ENCODE data around the gene ZFPL1. TPM values are rescaled to one million over a fixed set of nuclear protein-coding genes. Genes with fewer than 3 reads are reported as not detected.

The ZFPL1 gene
- total and polyA plus RNA-seq, 9 of the 15 experiments (the other 6 are each of a cell fraction or from before 2014, with no cell fraction given), result 3.7 to 37.5 (median 22.7) TPM

DNA sequence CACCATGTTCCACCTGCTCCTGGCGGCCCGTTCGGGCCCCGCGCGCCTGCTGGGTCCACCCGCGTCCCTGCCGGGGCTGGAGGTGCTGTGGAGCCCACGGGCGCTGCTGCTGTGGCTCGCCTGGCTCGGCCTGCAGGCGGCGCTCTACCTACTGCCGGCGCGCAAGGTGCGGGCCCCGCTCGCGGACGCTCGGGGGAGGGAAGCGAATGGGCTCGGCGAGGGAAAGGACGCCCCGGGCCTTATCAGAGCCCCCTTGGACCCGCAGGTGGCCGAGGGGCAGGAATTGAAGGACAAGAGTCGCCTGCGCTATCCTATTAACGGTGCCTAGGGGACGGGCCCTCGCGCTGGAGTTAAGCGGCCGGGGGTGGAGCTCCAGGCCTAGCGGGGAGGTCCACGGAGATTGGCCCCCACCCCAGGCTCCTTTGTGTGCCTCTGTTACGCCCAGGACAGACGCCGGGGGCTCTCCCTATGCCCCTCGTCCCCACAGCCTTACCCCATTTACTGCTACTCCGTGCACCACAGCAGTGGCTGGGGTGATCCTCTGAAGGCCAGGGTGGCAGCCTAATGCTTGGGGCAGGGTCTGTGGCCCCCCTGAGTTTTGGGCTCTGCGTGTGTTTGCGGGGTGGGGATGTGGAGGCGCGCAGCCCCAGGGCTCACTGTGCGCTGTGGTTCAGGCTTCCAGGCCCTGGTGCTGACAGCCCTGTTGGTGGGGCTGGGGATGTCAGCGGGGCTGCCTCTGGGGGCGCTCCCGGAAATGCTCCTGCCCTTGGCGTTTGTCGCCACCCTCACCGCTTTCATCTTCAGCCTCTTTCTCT, 28.7 kb downstream of the ZFPL1 start (continued):
- TF ChIP-seq MYNN (IDR thresholded peaks at IDR 0.05) (no peak), MYNN (CRISPR knock-in tag; IDR thresholded peaks at IDR 0.05) (no peak), CBX5 (IDR thresholded peaks at IDR 0.05; ENCODE audit: borderline replicate concordance, low read depth) (no peak), NFIC (IDR thresholded peaks at IDR 0.05) (peak; percentile 61), MEIS2 (IDR thresholded peaks at IDR 0.05; ENCODE audit: partially characterized antibody) (peak; percentile 17), MCM2 (IDR thresholded peaks at IDR 0.05; ENCODE audit: low read depth) (no peak), EP400 (IDR thresholded peaks at IDR 0.05) (peak; percentile 46; the same call in 1 of the 2 replicates), SMARCB1 (IDR thresholded peaks at IDR 0.05; ENCODE audit: insufficient read length, low read depth) (no peak), HDAC3 (IDR thresholded peaks at IDR 0.05; ENCODE audit: borderline replicate concordance, partially characterized antibody) (no peak), THRAP3 (IDR thresholded peaks at IDR 0.05; ENCODE audit: borderline replicate concordance) (no peak), NFIX (CRISPR knock-in tag; IDR thresholded peaks at IDR 0.05; ENCODE audit: low read depth) (no peak), PRMT5 (CRISPR knock-in tag; IDR thresholded peaks at IDR 0.05) (0 out of 2 replicates have a peak, but pooled peaks have one; percentile 20), ESRRB (CRISPR knock-in tag; IDR thresholded peaks at IDR 0.05; ENCODE audit: borderline replicate concordance) (no peak), XRCC4 (IDR thresholded peaks at IDR 0.05; ENCODE audit: extremely low read depth, insufficient read depth, insufficient read length) (no peak), LEF1 (IDR thresholded peaks at IDR 0.05) (no peak), NFRKB (IDR thresholded peaks at IDR 0.05; ENCODE audit: low read depth) (no peak), ZNF830 (CRISPR knock-in tag; IDR thresholded peaks at IDR 0.05) (no peak), TCF7 (IDR thresholded peaks at IDR 0.05; ENCODE audit: borderline replicate concordance) (no peak)
- TF ChIP-seq, protein P1, sequence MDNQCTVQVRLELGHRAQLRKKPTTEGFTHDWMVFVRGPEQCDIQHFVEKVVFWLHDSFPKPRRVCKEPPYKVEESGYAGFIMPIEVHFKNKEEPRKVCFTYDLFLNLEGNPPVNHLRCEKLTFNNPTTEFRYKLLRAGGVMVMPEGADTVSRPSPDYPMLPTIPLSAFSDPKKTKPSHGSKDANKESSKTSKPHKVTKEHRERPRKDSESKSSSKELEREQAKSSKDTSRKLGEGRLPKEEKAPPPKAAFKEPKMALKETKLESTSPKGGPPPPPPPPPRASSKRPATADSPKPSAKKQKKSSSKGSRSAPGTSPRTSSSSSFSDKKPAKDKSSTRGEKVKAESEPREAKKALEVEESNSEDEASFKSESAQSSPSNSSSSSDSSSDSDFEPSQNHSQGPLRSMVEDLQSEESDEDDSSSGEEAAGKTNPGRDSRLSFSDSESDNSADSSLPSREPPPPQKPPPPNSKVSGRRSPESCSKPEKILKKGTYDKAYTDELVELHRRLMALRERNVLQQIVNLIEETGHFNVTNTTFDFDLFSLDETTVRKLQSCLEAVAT (IDR thresholded peaks at IDR 0.05), result no peak
- TF ChIP-seq, protein P2, sequence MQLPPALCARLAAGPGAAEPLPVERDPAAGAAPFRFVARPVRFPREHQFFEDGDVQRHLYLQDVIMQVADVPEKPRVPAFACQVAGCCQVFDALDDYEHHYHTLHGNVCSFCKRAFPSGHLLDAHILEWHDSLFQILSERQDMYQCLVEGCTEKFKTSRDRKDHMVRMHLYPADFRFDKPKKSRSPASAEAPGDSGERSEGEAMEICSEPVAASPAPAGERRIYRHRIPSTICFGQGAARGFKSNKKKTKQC (CRISPR knock-in tag; IDR thresholded peaks at IDR 0.05), result peak; percentile 77; the same call in 1 of the 2 replicates
- TF ChIP-seq, protein P3, sequence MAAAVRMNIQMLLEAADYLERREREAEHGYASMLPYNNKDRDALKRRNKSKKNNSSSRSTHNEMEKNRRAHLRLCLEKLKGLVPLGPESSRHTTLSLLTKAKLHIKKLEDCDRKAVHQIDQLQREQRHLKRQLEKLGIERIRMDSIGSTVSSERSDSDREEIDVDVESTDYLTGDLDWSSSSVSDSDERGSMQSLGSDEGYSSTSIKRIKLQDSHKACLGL (CRISPR knock-in tag; IDR thresholded peaks at IDR 0.05; ENCODE audit: borderline replicate concordance, poor library complexity, severe bottlenecking), result no peak
- TF ChIP-seq, protein P4, sequence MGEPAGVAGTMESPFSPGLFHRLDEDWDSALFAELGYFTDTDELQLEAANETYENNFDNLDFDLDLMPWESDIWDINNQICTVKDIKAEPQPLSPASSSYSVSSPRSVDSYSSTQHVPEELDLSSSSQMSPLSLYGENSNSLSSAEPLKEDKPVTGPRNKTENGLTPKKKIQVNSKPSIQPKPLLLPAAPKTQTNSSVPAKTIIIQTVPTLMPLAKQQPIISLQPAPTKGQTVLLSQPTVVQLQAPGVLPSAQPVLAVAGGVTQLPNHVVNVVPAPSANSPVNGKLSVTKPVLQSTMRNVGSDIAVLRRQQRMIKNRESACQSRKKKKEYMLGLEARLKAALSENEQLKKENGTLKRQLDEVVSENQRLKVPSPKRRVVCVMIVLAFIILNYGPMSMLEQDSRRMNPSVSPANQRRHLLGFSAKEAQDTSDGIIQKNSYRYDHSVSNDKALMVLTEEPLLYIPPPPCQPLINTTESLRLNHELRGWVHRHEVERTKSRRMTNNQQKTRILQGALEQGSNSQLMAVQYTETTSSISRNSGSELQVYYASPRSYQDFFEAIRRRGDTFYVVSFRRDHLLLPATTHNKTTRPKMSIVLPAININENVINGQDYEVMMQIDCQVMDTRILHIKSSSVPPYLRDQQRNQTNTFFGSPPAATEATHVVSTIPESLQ (CRISPR knock-in tag; IDR thresholded peaks at IDR 0.05), result 0 out of 2 replicates have a peak, but pooled peaks have one; percentile 29
- TF ChIP-seq, protein P5, sequence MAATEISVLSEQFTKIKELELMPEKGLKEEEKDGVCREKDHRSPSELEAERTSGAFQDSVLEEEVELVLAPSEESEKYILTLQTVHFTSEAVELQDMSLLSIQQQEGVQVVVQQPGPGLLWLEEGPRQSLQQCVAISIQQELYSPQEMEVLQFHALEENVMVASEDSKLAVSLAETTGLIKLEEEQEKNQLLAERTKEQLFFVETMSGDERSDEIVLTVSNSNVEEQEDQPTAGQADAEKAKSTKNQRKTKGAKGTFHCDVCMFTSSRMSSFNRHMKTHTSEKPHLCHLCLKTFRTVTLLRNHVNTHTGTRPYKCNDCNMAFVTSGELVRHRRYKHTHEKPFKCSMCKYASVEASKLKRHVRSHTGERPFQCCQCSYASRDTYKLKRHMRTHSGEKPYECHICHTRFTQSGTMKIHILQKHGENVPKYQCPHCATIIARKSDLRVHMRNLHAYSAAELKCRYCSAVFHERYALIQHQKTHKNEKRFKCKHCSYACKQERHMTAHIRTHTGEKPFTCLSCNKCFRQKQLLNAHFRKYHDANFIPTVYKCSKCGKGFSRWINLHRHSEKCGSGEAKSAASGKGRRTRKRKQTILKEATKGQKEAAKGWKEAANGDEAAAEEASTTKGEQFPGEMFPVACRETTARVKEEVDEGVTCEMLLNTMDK (IDR thresholded peaks at IDR 0.05; ENCODE audit: borderline replicate concordance, insufficient read depth, low read depth, low read length, poor library complexity, severe bottlenecking), result peak; percentile 96

Measured in K562 (cell line).